HG03139 (cell line): ENCODE measurements around the gene CPOX.
A peak's percentile ranks its signal among the peaks of the same experiment; 100 is the strongest.

Experiments
- ATAC-seq: cut with Tn5 transposase; IDR thresholded peaks from one replicate; pipeline ENCODE4 v1.9.1; 2021; ENCODE audit not compliant: unreplicated experiment

The CPOX gene

DNA sequence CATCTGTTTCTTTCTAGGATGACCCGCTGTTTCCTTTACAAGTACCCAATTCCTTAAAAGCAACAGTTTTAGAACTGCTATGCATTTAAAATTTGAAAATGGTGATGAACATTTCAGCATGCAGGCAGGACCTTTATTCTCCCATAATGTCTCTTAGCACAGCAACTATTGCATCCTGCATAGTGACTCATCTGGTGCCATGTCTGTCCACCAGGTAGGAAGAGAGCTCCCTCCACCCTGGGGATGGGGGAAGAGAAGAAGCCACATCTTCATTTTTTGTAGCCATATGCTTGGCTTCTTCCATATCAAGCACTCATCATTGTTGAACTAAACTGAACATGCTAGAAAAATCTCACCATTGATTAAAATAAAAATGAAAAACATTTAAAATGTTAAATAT is 51.7 kb downstream of the CPOX start:
- no peak for ATAC-seq

DNA sequence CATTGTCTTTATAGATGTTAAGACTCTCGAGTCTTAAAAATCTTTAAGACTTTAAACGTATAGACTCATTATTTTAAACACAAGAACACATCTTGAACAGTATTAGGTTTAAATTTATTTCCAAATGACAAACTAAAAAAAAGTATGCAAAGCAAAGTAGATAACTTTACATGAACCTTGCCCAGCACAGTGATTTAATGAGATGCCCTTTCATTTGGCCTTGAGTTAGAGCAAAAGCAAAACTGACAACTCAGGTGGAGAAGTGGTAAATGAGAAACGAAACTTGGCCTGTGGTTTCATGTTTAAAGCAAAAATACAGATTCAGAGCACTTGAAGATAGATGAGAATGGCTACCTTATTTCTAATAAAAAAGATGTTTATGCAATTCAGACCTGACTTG is 53.1 kb downstream of the CPOX start:
- peak; percentile 36 for ATAC-seq

DNA sequence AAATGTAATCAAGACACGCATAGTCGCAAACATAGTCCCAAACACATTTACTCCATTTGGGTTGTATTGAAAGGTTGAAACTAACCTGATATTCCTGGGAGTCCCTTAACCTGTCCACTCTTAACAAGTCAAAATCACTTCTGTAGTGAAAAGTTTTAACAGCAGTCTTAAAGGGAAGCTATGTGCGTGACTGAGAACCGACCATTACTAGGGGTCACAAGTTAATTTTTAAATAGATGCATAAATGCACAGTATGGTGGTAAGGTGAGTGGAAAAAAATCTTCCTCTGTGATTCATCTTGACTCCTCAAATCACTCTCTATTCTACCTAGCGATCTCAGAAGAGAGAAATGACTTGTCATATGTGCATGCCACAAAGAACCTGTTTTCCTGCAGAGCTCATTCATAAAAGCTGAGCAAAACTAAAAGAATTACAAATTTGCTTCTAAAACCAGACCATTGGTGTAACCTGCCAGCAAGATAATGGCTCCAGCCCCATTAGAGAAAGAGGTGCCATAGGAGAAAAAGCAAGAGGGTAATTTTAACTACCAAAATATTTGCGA is 56.9 kb downstream of the CPOX start:
- ATAC-seq, result peak; percentile 74

DNA sequence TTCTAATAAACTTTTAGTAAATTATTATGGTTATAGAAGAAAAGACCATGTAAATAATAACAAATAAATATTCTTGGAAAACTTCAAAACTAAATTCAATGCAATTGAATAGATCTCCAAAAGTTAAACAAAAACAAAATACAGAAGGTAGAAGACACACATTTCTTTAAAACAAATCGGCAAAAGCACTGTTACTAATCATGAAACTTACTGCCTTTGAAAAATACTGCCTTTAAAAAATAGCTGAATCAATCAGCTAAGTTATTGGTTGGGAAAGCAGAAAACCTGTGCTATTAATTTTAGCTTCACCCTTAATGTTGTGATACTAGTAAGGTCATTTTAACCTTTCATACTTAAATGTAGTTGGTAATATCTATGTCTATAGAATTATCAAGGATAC is 58.7 kb downstream of the CPOX start:
- no peak for ATAC-seq

DNA sequence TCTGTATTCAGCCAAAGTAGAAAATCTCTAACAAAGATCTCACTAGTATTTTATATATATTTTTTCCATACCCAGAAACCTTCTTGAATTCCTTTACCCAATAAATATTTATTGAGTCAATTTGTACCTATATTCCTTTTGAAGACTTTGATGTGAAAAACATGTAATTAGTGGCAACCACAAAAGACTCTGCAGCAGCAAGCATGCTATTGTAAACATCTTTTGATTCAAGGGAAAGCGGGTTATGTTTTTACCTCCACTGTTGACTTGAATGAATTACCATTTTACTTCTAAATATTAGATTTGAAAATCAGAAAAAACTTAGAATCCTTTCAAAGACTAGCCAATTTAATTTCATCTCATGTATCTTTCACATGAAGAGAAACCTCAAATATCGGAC is 59.2 kb downstream of the CPOX start:
- ATAC-seq, result no peak

DNA sequence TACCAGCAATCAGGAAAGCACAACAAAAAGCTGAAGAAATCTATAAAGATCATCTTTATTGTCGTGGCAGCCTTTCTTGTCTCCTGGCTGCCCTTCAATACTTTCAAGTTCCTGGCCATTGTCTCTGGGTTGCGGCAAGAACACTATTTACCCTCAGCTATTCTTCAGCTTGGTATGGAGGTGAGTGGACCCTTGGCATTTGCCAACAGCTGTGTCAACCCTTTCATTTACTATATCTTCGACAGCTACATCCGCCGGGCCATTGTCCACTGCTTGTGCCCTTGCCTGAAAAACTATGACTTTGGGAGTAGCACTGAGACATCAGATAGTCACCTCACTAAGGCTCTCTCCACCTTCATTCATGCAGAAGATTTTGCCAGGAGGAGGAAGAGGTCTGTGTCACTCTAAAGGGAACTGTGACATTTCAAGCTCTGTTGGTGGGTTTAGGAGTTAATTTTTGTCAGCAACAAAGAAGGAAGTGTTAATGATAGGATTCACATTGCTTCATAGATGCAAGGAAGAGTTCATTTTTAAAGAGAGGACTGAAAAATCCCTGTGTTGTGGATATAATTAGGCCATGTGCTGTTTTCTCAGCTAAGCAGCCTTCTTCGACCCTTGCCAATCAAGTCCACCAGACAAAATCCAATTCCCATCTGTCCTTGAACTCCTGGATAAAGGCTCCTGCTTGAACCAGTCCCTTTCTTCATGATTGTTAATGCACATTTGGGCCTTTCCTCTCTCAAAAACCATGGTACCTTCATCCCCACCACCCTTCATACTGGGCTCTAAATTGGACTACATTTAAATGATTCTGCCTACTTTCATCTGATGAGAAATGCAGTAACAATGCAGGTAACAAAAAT is 60.5 kb downstream of the CPOX start:
- ATAC-seq, result no peak

DNA sequence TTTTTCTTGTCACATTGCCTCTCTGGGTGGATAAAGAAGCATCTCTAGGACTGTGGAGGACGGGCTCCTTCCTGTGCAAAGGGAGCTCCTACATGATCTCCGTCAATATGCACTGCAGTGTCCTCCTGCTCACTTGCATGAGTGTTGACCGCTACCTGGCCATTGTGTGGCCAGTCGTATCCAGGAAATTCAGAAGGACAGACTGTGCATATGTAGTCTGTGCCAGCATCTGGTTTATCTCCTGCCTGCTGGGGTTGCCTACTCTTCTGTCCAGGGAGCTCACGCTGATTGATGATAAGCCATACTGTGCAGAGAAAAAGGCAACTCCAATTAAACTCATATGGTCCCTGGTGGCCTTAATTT is 61.2 kb downstream of the CPOX start:
- ATAC-seq, result no peak

DNA sequence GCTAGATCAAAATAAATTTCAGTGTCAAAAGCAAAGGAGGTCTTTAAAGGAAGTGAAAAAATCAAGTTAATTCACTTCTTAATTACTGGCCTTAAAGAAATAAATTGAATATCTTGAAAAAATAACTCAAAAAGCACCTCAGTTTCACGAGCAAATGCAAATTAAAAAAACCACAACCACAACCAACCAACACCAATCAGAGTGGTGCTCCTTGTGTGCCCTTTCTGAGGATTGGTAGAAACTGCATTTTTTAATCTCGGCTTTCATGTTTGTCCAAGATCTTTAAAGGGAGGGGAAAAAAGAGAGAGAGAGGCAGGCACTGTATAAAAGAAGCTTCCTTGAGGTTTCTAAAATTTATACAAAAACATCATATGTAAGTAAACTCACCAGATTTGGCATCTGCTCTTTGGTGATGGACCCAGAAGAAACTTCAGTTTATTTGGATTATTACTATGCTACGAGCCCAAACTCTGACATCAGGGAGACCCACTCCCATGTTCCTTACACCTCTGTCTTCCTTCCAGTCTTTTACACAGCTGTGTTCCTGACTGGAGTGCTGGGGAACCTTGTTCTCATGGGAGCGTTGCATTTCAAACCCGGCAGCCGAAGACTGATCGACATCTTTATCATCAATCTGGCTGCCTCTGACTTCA is 61.7 kb downstream of the CPOX start, which contains the start of gene GPR15:
TSS of gene GPR15 (plus strand) at position 357 of the 653 bp plus-strand sequence. CDS start at position 413, 56 bp downstream.
- ATAC-seq, result peak; percentile 24

DNA sequence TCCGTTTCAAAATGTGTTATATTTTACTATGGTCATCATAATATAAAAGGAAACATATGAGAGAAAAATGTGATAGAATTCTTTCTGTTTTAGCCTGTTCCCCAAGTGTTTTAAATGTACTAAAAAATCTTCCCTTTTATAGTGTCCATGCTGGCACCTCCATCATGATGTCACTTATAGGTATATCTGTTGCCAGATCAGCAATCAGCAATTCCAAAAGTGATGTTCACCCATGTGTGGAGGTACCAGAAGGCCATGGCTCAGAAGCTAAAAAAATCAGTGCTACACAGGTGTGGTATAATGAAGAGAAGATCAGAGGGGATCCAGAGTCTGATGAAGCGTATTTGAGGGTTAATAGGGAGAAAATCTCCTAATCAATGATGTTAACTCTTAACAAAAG is 62.7 kb downstream of the CPOX start:
- ATAC-seq, result no peak

DNA sequence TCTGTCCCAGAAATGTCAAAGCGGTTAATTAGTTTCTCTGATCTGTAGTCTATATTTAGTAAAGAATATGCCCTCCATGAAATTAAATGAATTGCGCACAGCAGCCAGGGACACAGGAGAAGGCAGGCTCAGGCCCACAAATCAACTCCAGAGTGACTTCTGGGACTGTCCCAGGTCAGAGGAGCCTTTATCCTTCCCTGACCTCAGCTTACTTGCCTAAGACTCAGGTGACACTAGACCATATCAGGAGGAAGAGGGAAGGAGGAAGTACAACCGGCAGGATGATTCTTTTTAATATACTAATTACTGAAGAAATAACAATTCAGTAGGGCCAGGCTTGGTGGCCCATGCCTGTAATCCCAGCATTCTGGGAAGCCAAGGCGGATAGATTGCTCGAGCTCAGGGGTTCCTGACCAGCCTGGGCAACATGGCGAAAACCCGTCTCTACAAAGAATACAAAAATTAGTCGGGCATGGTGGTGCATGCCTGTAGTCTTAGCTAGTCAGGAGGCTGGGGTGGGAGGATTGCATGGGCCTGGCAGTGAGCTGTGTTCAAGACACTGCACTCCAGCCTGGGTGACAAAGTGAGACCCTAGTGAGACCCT is 63.5 kb downstream of the CPOX start:
- no peak for ATAC-seq
